IMR-90 (cell line): ENCODE results near the gene TOMM40L. TPM values are rescaled to one million over a fixed set of nuclear protein-coding genes. Genes with fewer than 3 reads are reported as not detected.

Source experiments
- ATAC-seq: fragments of 200-7000 bp; cut with Tn5 transposase; 2 replicates; pipeline ENCODE4 v1.9.1; 2020; ENCODE audit warnings: low read depth, mild to moderate bottlenecking, moderate library complexity
- BruUV-seq: library from RNA; stranded (reverse); fragments of 400-500 nt; replicated peaks from 2 replicates; lab custom pipeline; 2021; lab: Mats Ljungman, UMichigan
- CTCF ChIA-PET: fragments of 300-600 bp; formaldehyde crosslinking; extraction: SDS; loops from one replicate; lab custom pipeline; 2021; ENCODE audit warnings: antibody characterized with exemption; lab: Yijun Ruan, JAX
- POLR2A ChIA-PET: fragments of 300-600 bp; sonication (Branson Sonifier 250); formaldehyde crosslinking; loops from one replicate; lab custom pipeline; 2022; ENCODE audit warnings: antibody characterized with exemption; ENCODE audit not compliant: unreplicated experiment; lab: Charles Lee
- DNase-seq: peaks from one replicate; pipeline ENCODE4 v3.0.0; 2013
- H2AFZ ChIP-seq: replicated peaks from 2 replicates; pipeline ENCODE3; 2013; ENCODE audit warnings: low read length, mild to moderate bottlenecking; ENCODE audit not compliant: poor library complexity
- H2AK5ac ChIP-seq: 2 replicates; pipeline ENCODE4 v1.6.1; 2013; ENCODE audit warnings: low read depth, low read length, inconsistent platforms
- H2AK9ac ChIP-seq: replicated peaks from 2 replicates; pipeline ENCODE3; 2013; ENCODE audit warnings: mild to moderate bottlenecking, low read depth, low read length, moderate library complexity; ENCODE audit not compliant: poor library complexity
- H2BK120ac ChIP-seq: 2 replicates; pipeline ENCODE4 v1.6.1; 2013; ENCODE audit warnings: low read depth, low read length, inconsistent platforms
- H2BK15ac ChIP-seq: 3 replicates; pipeline ENCODE4 v1.6.1; 2013; ENCODE audit warnings: low read depth, low read length, inconsistent platforms
- H2BK20ac ChIP-seq: 2 replicates; pipeline ENCODE4 v1.6.1; 2013; ENCODE audit warnings: low read depth, mild to moderate bottlenecking, inconsistent platforms, low read length, moderate library complexity
- H2BK5ac ChIP-seq: 2 replicates; pipeline ENCODE4 v1.6.1; 2013; ENCODE audit warnings: mild to moderate bottlenecking, low read depth, low read length, inconsistent platforms; ENCODE audit not compliant: poor library complexity, severe bottlenecking
- H3K14ac ChIP-seq: replicated peaks from 2 replicates; pipeline ENCODE4 v1.6.1; 2013; ENCODE audit warnings: low read depth, low read length, inconsistent platforms
- H3K18ac ChIP-seq: 2 replicates; pipeline ENCODE4 v1.6.1; 2013; ENCODE audit warnings: low read depth, low read length, control low read depth
- H3K23ac ChIP-seq: 2 replicates; pipeline ENCODE4 v1.6.1; 2013; ENCODE audit warnings: low read depth, low read length, inconsistent platforms
- H3K27ac ChIP-seq: 2 replicates; pipeline ENCODE4 v1.5.1; 2013; ENCODE audit warnings: mild to moderate bottlenecking, control low read depth, low read length; ENCODE audit not compliant: insufficient read depth
- H3K27me3 ChIP-seq: 2 replicates; pipeline ENCODE4 v1.6.1; 2013; ENCODE audit warnings: low read length; ENCODE audit not compliant: control insufficient read depth, insufficient read depth
- H3K36me3 ChIP-seq: 2 replicates; pipeline ENCODE4 v1.6.1; 2013; ENCODE audit warnings: low read length, mixed read lengths; ENCODE audit not compliant: control insufficient read depth, insufficient read depth
- H3K4ac ChIP-seq: 2 replicates; pipeline ENCODE4 v1.6.1; 2013; ENCODE audit warnings: low read depth, low read length, inconsistent platforms
- H3K4me1 ChIP-seq: 2 replicates; pipeline ENCODE4 v1.6.1; 2013; ENCODE audit warnings: low read length, mixed read lengths; ENCODE audit not compliant: control insufficient read depth, insufficient read depth
- H3K4me2 ChIP-seq: 2 replicates; pipeline ENCODE4 v1.6.1; 2013; ENCODE audit warnings: low read depth, mild to moderate bottlenecking, control low read depth, low read length, moderate library complexity
- H3K4me3 ChIP-seq: 2 replicates; pipeline ENCODE4 v1.5.1; 2013; ENCODE audit warnings: low read depth, mild to moderate bottlenecking, control low read depth, low read length, moderate library complexity; ENCODE audit not compliant: insufficient read depth
- H3K56ac ChIP-seq: 2 replicates; pipeline ENCODE4 v1.6.1; 2013; ENCODE audit warnings: low read length, inconsistent platforms; ENCODE audit not compliant: insufficient read depth; ENCODE audit errors: extremely low read depth
- H3K79me1 ChIP-seq, 2 experiments: 2 replicates each; pipeline ENCODE4 v1.6.1; 2013; ENCODE audit warnings: low read length in 2 of 2, inconsistent platforms in 1 of 2, low read depth in 1 of 2
- H3K9ac ChIP-seq: 2 replicates; pipeline ENCODE4 v1.6.1; 2013; ENCODE audit warnings: low read depth, low read length, control low read depth
- H3K9me1 ChIP-seq: 2 replicates; pipeline ENCODE4 v1.6.1; 2013; ENCODE audit warnings: low read length, inconsistent platforms; ENCODE audit not compliant: insufficient read depth
- H3K9me3 ChIP-seq: 2 replicates; pipeline ENCODE4 v1.6.1; 2013; ENCODE audit warnings: low read length; ENCODE audit not compliant: control insufficient read depth, insufficient read depth
- H4K20me1 ChIP-seq: 2 replicates; pipeline ENCODE4 v1.6.1; 2013; ENCODE audit warnings: low read length, inconsistent platforms; ENCODE audit not compliant: insufficient read depth
- H4K5ac ChIP-seq: 2 replicates; pipeline ENCODE4 v1.6.1; 2013; ENCODE audit warnings: mild to moderate bottlenecking, low read depth, low read length, control low read depth
- H4K8ac ChIP-seq, 2 experiments: 2 replicates each; pipeline ENCODE4 v1.6.1; 2013; ENCODE audit warnings: low read depth in 2 of 2, low read length in 2 of 2, control low read depth in 1 of 2, inconsistent platforms in 1 of 2
- H4K91ac ChIP-seq: 2 replicates; pipeline ENCODE4 v1.6.1; 2013; ENCODE audit warnings: low read depth, low read length, inconsistent platforms; ENCODE audit not compliant: insufficient read depth
- CEBPB ChIP-seq: IDR thresholded peaks from 2 replicates; pipeline ENCODE4 v1.6.1; 2012; ENCODE audit warnings: low read depth, low read length, improper control_type of control experiment
- RCOR1 ChIP-seq: IDR thresholded peaks from 2 replicates; pipeline ENCODE4 v1.6.1; 2012; ENCODE audit warnings: mild to moderate bottlenecking, low read length, improper control_type of control experiment; ENCODE audit not compliant: insufficient replicate concordance
- WGBS, 2 experiments: methylation state at CpG; one replicate each; pipeline versions ENCODE4 v1.1.5 to v1.1.7; 2013; ENCODE audit warnings: missing lambda C conversion rate in 2 of 2; ENCODE audit not compliant: insufficient read length in 1 of 2; ENCODE audit errors: extremely low coverage in 2 of 2; 5-methylcytosine and 5-hydroxymethylcytosine counted together
- dilution Hi-C: fragments of 300-500 bp; cut with HindIII; formaldehyde crosslinking; loops from one replicate; pipeline ENCODE4 v1.14.3; 2018; ENCODE audit warnings: low sequenced_read_pairs; ENCODE audit not compliant: unreplicated experiment
- in situ Hi-C: fragments of 300-500 bp; cut with MboI; formaldehyde crosslinking; loops from 3 replicates; pipeline ENCODE4 v1.14.3; 2019; ENCODE audit warnings: low sequenced_read_pairs, inconsistent platforms, mixed read lengths
- intact Hi-C: fragments of 100-400 bp; cut with micrococcal nuclease; formaldehyde crosslinking; loops from 2 replicates; pipeline ENCODE4 v1.10.0; 2022
- polyA plus RNA-seq, 3 experiments: library from polyadenylated mRNA; depleted of rRNA; stranded (reverse); fragments of >200 nt; gene quantifications; 2 replicates each; pipeline ENCODE4 v1.2.3, GENCODE V29; 2012; ENCODE audit warnings: low replicate concordance in 1 of 3
- total RNA-seq: library from RNA; depleted of rRNA; stranded (reverse); fragments of >200 nt; gene quantifications from 2 replicates; pipeline ENCODE4 v1.2.3, GENCODE V29; 2012
- TF ChIP-seq, protein P1 (sequence below): fragments of 150-350 bp; IDR thresholded peaks from 2 replicates; pipeline ENCODE4 v1.6.1; 2016; ENCODE audit warnings: low read depth, mild to moderate bottlenecking, low read length, moderate library complexity, borderline replicate concordance
- TF ChIP-seq, protein P2 (sequence below): conservative IDR thresholded peaks from 2 replicates; pipeline ENCODE4 v1.5.1; 2012; ENCODE audit warnings: mild to moderate bottlenecking, low read depth, low read length, improper control_type of control experiment

The TOMM40L gene
- total and polyA plus RNA-seq, 2 of the 4 experiments (the other 2 are of a cell fraction): 7.7 to 12.5 TPM

DNA sequence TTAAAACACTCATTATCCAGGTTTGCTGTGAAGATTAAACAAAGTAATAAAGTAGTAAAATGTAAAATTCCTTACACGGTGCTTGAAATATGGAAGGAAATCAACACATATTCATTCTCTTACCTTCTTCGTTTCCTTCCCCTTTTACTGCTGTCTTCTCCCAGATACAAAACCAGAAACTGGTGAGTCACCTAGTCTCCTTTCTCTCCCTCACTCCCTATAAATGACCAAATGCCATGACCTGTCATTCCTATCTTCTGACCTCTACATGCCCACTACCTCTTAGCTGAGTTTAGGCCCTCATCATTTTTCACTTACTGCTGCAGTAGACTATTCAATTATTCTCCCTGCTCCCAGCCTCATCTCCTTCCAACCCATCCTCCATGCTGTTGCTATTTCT, 16.5 kb downstream of the TOMM40L start:
- Histone ChIP-seq H3K9ac (no peak overlapping the region), H2BK20ac (no peak overlapping the region), H3K36me3 (no peaks in the 10 kb centered on the region), H4K5ac (no peak overlapping the region), H3K4ac (no peak overlapping the region), H3K4me3 (no peak overlapping the region), H2BK5ac (no peak overlapping the region), H2AK9ac (no peak overlapping the region), H4K20me1 (no peaks in the 10 kb centered on the region), H3K79me1 (no peaks in the 10 kb centered on the region), H3K14ac (no peak overlapping the region), H3K18ac (no peak overlapping the region), H2AK5ac (no peak overlapping the region), H3K27me3 (peaks cover 12% of the 10 kb centered on the region), H2BK15ac (no peak overlapping the region), H3K9me1 (no peaks in the 10 kb centered on the region), H4K8ac (no peak overlapping the region), H3K23ac (no peak overlapping the region), H3K4me2 (no peak overlapping the region), H3K56ac (no peak overlapping the region), H2BK120ac (no peak overlapping the region), H3K4me1 (no peaks in the 10 kb centered on the region), H3K27ac (no peak overlapping the region), H4K91ac (no peak overlapping the region), H3K9me3 (no peaks in the 10 kb centered on the region), H2AFZ (no peak overlapping the region)
- no TSS peak for BruUV-seq
- intact Hi-C loops (no loop called here), in situ Hi-C loops (no loop called here), dilution Hi-C loops (no loop called here)
- TF ChIP-seq RCOR1 (no peak), CEBPB (no peak)
- TF ChIP-seq, protein P1, sequence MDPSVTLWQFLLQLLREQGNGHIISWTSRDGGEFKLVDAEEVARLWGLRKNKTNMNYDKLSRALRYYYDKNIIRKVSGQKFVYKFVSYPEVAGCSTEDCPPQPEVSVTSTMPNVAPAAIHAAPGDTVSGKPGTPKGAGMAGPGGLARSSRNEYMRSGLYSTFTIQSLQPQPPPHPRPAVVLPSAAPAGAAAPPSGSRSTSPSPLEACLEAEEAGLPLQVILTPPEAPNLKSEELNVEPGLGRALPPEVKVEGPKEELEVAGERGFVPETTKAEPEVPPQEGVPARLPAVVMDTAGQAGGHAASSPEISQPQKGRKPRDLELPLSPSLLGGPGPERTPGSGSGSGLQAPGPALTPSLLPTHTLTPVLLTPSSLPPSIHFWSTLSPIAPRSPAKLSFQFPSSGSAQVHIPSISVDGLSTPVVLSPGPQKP: no peak
- TF ChIP-seq, protein P2, sequence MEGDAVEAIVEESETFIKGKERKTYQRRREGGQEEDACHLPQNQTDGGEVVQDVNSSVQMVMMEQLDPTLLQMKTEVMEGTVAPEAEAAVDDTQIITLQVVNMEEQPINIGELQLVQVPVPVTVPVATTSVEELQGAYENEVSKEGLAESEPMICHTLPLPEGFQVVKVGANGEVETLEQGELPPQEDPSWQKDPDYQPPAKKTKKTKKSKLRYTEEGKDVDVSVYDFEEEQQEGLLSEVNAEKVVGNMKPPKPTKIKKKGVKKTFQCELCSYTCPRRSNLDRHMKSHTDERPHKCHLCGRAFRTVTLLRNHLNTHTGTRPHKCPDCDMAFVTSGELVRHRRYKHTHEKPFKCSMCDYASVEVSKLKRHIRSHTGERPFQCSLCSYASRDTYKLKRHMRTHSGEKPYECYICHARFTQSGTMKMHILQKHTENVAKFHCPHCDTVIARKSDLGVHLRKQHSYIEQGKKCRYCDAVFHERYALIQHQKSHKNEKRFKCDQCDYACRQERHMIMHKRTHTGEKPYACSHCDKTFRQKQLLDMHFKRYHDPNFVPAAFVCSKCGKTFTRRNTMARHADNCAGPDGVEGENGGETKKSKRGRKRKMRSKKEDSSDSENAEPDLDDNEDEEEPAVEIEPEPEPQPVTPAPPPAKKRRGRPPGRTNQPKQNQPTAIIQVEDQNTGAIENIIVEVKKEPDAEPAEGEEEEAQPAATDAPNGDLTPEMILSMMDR: no peak
- DNase-seq (no peak), ATAC-seq (no peak)
- ChIA-PET POLR2A (no interaction called here), CTCF (no interaction called here)
- WGBS, 2 experiments: no CpG with 5 or more reads among the region's 2 CpGs
